Gastroesophageal sphincter (tissue), 3 donors: ENCODE data around the gene CRTC3.

Source experiments
- EP300 ChIP-seq: sonication (generic); formaldehyde crosslinking; IDR thresholded peaks from one replicate; pipeline ENCODE4 v1.6.1; 2017; ENCODE audit warnings: antibody characterized with exemption, mild to moderate bottlenecking
- POLR2A ChIP-seq, 2 donors: fragments of 450-650 bp; IDR thresholded peaks; one replicate each; pipeline ENCODE4 v1.6.1; 2017; ENCODE audit warnings: antibody characterized with exemption in 2 of 2, mild to moderate bottlenecking in 2 of 2, moderate library complexity in 1 of 2
- POLR2AphosphoS5 ChIP-seq: sonication (generic); formaldehyde crosslinking; IDR thresholded peaks from one replicate; pipeline ENCODE4 v1.6.1; 2017; ENCODE audit warnings: antibody characterized with exemption
- TF ChIP-seq, protein P1 (sequence below), 4 experiments: fragments of 200-600 bp in 2 of 4; fragments of 450-650 bp in 2 of 4; sonication (generic) in 1 of 4; IDR thresholded peaks; one replicate each; pipeline ENCODE4 v1.5.1; 2017 to 2019; ENCODE audit warnings: antibody characterized with exemption in 4 of 4, mild to moderate bottlenecking in 2 of 4, moderate library complexity in 2 of 4

- TF ChIP-seq, protein P1, sequence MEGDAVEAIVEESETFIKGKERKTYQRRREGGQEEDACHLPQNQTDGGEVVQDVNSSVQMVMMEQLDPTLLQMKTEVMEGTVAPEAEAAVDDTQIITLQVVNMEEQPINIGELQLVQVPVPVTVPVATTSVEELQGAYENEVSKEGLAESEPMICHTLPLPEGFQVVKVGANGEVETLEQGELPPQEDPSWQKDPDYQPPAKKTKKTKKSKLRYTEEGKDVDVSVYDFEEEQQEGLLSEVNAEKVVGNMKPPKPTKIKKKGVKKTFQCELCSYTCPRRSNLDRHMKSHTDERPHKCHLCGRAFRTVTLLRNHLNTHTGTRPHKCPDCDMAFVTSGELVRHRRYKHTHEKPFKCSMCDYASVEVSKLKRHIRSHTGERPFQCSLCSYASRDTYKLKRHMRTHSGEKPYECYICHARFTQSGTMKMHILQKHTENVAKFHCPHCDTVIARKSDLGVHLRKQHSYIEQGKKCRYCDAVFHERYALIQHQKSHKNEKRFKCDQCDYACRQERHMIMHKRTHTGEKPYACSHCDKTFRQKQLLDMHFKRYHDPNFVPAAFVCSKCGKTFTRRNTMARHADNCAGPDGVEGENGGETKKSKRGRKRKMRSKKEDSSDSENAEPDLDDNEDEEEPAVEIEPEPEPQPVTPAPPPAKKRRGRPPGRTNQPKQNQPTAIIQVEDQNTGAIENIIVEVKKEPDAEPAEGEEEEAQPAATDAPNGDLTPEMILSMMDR (IDR thresholded peaks at IDR 0.05) = peak in 1 of 4 experiments; percentile 5
- peak; percentile 80 to 87 for TF ChIP-seq POLR2A (IDR thresholded peaks at IDR 0.05)
- TF ChIP-seq POLR2AphosphoS5 = peak; percentile 3
- TF ChIP-seq EP300 = no peak
These were observed at the start of gene CRTC3 for GRCh38 chr15:90529371-90530249.
